ENCODE results near the gene PRKN. TPM values are rescaled to one million over a fixed set of nuclear protein-coding genes. Genes with fewer than 3 reads are reported as not detected.

PRKN gene
- total and polyA plus RNA-seq, 2 donors (not counting 1 experiment from before 2014, with no cell fraction given), result 0.43 to 4.6 TPM

GRCh38 chr6:162173466-162173865, 554.1 kb downstream of the PRKN start:
- no peaks in the 10 kb centered on the region for H3K79me2 ChIP-seq (ENCODE audit: control insufficient read depth, insufficient read depth, low read length)
- no peak overlapping the region for H3K9ac ChIP-seq (ENCODE audit: insufficient read depth, low read length)
- no peak overlapping the region for H2AFZ ChIP-seq (ENCODE audit: low read length)
- no peaks in the 10 kb centered on the region for H4K20me1 ChIP-seq (ENCODE audit: control insufficient read depth, extremely low read depth, insufficient read depth, low read length)
- TF ChIP-seq EZH2 (IDR thresholded peaks at IDR 0.05; ENCODE audit: low read length, missing control alignments), result no peak
- TF ChIP-seq CTCF (conservative IDR thresholded peaks at IDR 0.05 in 1 of 2, IDR thresholded peaks at IDR 0.05 in 1 of 2; ENCODE audit: low read depth in 1 of 2, low read length in 2 of 2), result no peak
- H3K27me3 ChIP-seq (ENCODE audit: control insufficient read depth, insufficient read depth, low read length), result no peaks in the 10 kb centered on the region
- H3K27ac ChIP-seq (ENCODE audit: insufficient read depth, low read length), result no peak overlapping the region
- no peaks in the 10 kb centered on the region for H3K4me1 ChIP-seq (ENCODE audit: control insufficient read depth, extremely low read depth, insufficient read depth, low read length)
- no peak overlapping the region for H3K4me3 ChIP-seq (replicated peaks in 1 of 4; ENCODE audit: control extremely low read depth in 1 of 4, insufficient read depth in 1 of 4, low read depth in 3 of 4, low read length in 4 of 4)
- no peak for DNase-seq (ENCODE audit: low read depth in 2 of 2)
- no peak overlapping the region for H3K4me2 ChIP-seq (ENCODE audit: extremely low read depth, insufficient read depth, low read length)
- no peaks in the 10 kb centered on the region for H3K36me3 ChIP-seq (ENCODE audit: control insufficient read depth, insufficient read depth, low read length)
- H3K9me3 ChIP-seq (ENCODE audit: control insufficient read depth, insufficient read depth, low read depth, low read length), result no peaks in the 10 kb centered on the region

GRCh38 chr6:162165479-162165878, 562.1 kb downstream of the PRKN start:
- no peak overlapping the region for H3K4me2 ChIP-seq (ENCODE audit: extremely low read depth, insufficient read depth, low read length)
- no peaks in the 10 kb centered on the region for H3K9me3 ChIP-seq (ENCODE audit: control insufficient read depth, insufficient read depth, low read depth, low read length)
- TF ChIP-seq CTCF (conservative IDR thresholded peaks at IDR 0.05 in 1 of 2, IDR thresholded peaks at IDR 0.05 in 1 of 2; ENCODE audit: low read depth in 1 of 2, low read length in 2 of 2) (no peak), EZH2 (IDR thresholded peaks at IDR 0.05; ENCODE audit: low read length, missing control alignments) (no peak)

GRCh38 chr6:162157167-162157870, 570.2 kb downstream of the PRKN start:
- H3K4me3 ChIP-seq (replicated peaks in 1 of 4; ENCODE audit: control extremely low read depth in 1 of 4, insufficient read depth in 1 of 4, low read depth in 3 of 4, low read length in 4 of 4), result no peak overlapping the region
- no peak overlapping the region for H3K9ac ChIP-seq (ENCODE audit: insufficient read depth, low read length)
- no peak overlapping the region for H3K4me2 ChIP-seq (ENCODE audit: extremely low read depth, insufficient read depth, low read length)
- H3K79me2 ChIP-seq (ENCODE audit: control insufficient read depth, insufficient read depth, low read length), result no peaks in the 10 kb centered on the region
- H3K36me3 ChIP-seq (ENCODE audit: control insufficient read depth, insufficient read depth, low read length), result no peaks in the 10 kb centered on the region
- H3K4me1 ChIP-seq (ENCODE audit: control insufficient read depth, extremely low read depth, insufficient read depth, low read length), result no peaks in the 10 kb centered on the region
- TF ChIP-seq EZH2 (IDR thresholded peaks at IDR 0.05; ENCODE audit: low read length, missing control alignments) (no peak), CTCF (conservative IDR thresholded peaks at IDR 0.05 in 1 of 2, IDR thresholded peaks at IDR 0.05 in 1 of 2; ENCODE audit: low read depth in 1 of 2, low read length in 2 of 2) (no peak)
- no peak overlapping the region for H2AFZ ChIP-seq (ENCODE audit: low read length)
- H3K27ac ChIP-seq (ENCODE audit: insufficient read depth, low read length), result no peak overlapping the region
- no peak for DNase-seq (ENCODE audit: low read depth in 2 of 2)
- H3K27me3 ChIP-seq (ENCODE audit: control insufficient read depth, insufficient read depth, low read length), result no peaks in the 10 kb centered on the region
- no peaks in the 10 kb centered on the region for H3K9me3 ChIP-seq (ENCODE audit: control insufficient read depth, insufficient read depth, low read depth, low read length)
- no peaks in the 10 kb centered on the region for H4K20me1 ChIP-seq (ENCODE audit: control insufficient read depth, extremely low read depth, insufficient read depth, low read length)

More at GRCh38 chr6:162165479-162165878, 562.1 kb downstream of the PRKN start:
- H4K20me1 ChIP-seq (ENCODE audit: control insufficient read depth, extremely low read depth, insufficient read depth, low read length), result no peaks in the 10 kb centered on the region
- no peak overlapping the region for H3K27ac ChIP-seq (ENCODE audit: insufficient read depth, low read length)
- no peak overlapping the region for H3K9ac ChIP-seq (ENCODE audit: insufficient read depth, low read length)
- H3K79me2 ChIP-seq (ENCODE audit: control insufficient read depth, insufficient read depth, low read length), result no peaks in the 10 kb centered on the region
- no peak overlapping the region for H3K4me3 ChIP-seq (replicated peaks in 1 of 4; ENCODE audit: control extremely low read depth in 1 of 4, insufficient read depth in 1 of 4, low read depth in 3 of 4, low read length in 4 of 4)
- H3K36me3 ChIP-seq (ENCODE audit: control insufficient read depth, insufficient read depth, low read length), result no peaks in the 10 kb centered on the region
- no peak for DNase-seq (ENCODE audit: low read depth in 2 of 2)
- no peaks in the 10 kb centered on the region for H3K4me1 ChIP-seq (ENCODE audit: control insufficient read depth, extremely low read depth, insufficient read depth, low read length)
- no peaks in the 10 kb centered on the region for H3K27me3 ChIP-seq (ENCODE audit: control insufficient read depth, insufficient read depth, low read length)
- H2AFZ ChIP-seq (ENCODE audit: low read length), result no peak overlapping the region

All from fibroblast of lung (primary cell).